ENCODE results near the gene OR4A16. TPM values are rescaled to one million over a fixed set of nuclear protein-coding genes. Genes with fewer than 3 reads are reported as not detected.

Gene OR4A16
- total RNA-seq: not detected

GRCh38 chr11:55342901-55343300 is at the start of gene OR4A16:
TSS of gene OR4A16 (plus strand) at chr11:55343201. CDS start at chr11:55343201, 0 bp downstream.
- H3K36me3 ChIP-seq: no peaks in the 10 kb centered on the region
- no peak for DNase-seq
- intact Hi-C loops (cut with DNase I): no loop called here
- TF ChIP-seq CTCF (IDR thresholded peaks at IDR 0.05) (no peak), POLR2A (IDR thresholded peaks at IDR 0.05) (no peak)
- H3K27ac ChIP-seq: no peak within 1 kb of the TSS
- no peaks in the 10 kb centered on the region for H3K27me3 ChIP-seq
- 81 to 82% methylated on average over 3 of the region's 3 CpGs for WGBS, 2 donors
- no peaks in the 10 kb centered on the region for H3K9me3 ChIP-seq
- no peaks in the 10 kb centered on the region for H3K4me1 ChIP-seq
- H3K4me3 ChIP-seq (replicated peaks in 1 of 3): no peak within 1 kb of the TSS

- intact Hi-C loops (cut with DNase I): no loop called here
- Histone ChIP-seq H3K27ac (no peak overlapping the region), H3K4me1 (no peaks in the 10 kb centered on the region), H3K27me3 (no peaks in the 10 kb centered on the region), H3K9me3 (no peaks in the 10 kb centered on the region), H3K4me3 (replicated peaks in 1 of 3) (no peak overlapping the region), H3K36me3 (no peaks in the 10 kb centered on the region)
- WGBS, 2 donors: 81% methylated on average over 1 of the region's 1 CpG
- TF ChIP-seq CTCF (IDR thresholded peaks at IDR 0.05) (no peak), POLR2A (IDR thresholded peaks at IDR 0.05) (no peak)
- no peak for DNase-seq
Measured at GRCh38 chr11:55324500-55324899, 18.5 kb upstream of the OR4A16 start.

- Histone ChIP-seq H3K36me3 (no peaks in the 10 kb centered on the region), H3K4me3 (replicated peaks in 1 of 3) (no peak overlapping the region), H3K4me1 (no peaks in the 10 kb centered on the region), H3K27me3 (no peaks in the 10 kb centered on the region), H3K27ac (no peak overlapping the region), H3K9me3 (no peaks in the 10 kb centered on the region)
- DNase-seq: no peak
- intact Hi-C loops (cut with DNase I): no loop called here
- 89 to 96% methylated on average over 1 of the region's 1 CpG for WGBS, 2 donors
- no peak for TF ChIP-seq CTCF (IDR thresholded peaks at IDR 0.05)
- no peak for TF ChIP-seq POLR2A (IDR thresholded peaks at IDR 0.05)
Measured at GRCh38 chr11:55345306-55345705, 2.3 kb downstream of the OR4A16 start.

GRCh38 chr11:55349032-55349431 is 6.0 kb downstream of the OR4A16 start:
- 0 to 21% methylated on average over 1 of the region's 1 CpG for WGBS, 2 donors
- Histone ChIP-seq H3K27ac (no peak overlapping the region), H3K36me3 (no peaks in the 10 kb centered on the region), H3K27me3 (no peaks in the 10 kb centered on the region), H3K9me3 (no peaks in the 10 kb centered on the region), H3K4me3 (replicated peaks in 1 of 3) (no peak overlapping the region), H3K4me1 (no peaks in the 10 kb centered on the region)
- intact Hi-C loops (cut with DNase I): no loop called here
- no peak for DNase-seq
- TF ChIP-seq CTCF (IDR thresholded peaks at IDR 0.05) (no peak), POLR2A (IDR thresholded peaks at IDR 0.05) (no peak)

GRCh38 chr11:55357560-55358184 is 14.7 kb downstream of the OR4A16 start:
- no peak for TF ChIP-seq POLR2A (IDR thresholded peaks at IDR 0.05)
- no peak for TF ChIP-seq CTCF (IDR thresholded peaks at IDR 0.05)
- intact Hi-C loops (cut with DNase I): no loop called here
- WGBS, 2 donors: 0 to 8% methylated on average over 1 of the region's 1 CpG

More at GRCh38 chr11:55357560-55358184, 14.7 kb downstream of the OR4A16 start:
- Histone ChIP-seq H3K4me1 (no peaks in the 10 kb centered on the region), H3K36me3 (no peaks in the 10 kb centered on the region), H3K27ac (no peak overlapping the region), H3K27me3 (no peaks in the 10 kb centered on the region), H3K4me3 (replicated peaks in 1 of 3) (no peak overlapping the region), H3K9me3 (no peaks in the 10 kb centered on the region)
- no peak for DNase-seq
